Liver (tissue), 9 donors: ENCODE data around the gene FANCF. TPM values are rescaled to one million over a fixed set of nuclear protein-coding genes. Genes with fewer than 3 reads are reported as not detected.

Experiments used
- DNase-seq: peaks from one replicate; pipeline ENCODE4 v3.0.0-alpha.2; 2017; ENCODE audit warnings: low spot score
- H3K27ac ChIP-seq, 2 donors: one replicate each; pipeline ENCODE4 v1.7.0; 2013; ENCODE audit warnings: inconsistent platforms in 2 of 2, low read length in 2 of 2, control low read depth in 1 of 2, low read depth in 1 of 2, mild to moderate bottlenecking in 1 of 2
- H3K27me3 ChIP-seq, 4 donors: one replicate each; pipeline versions ENCODE4 v1.6.1 to v1.7.0; 2013; ENCODE audit warnings: low read length in 3 of 4, inconsistent platforms in 1 of 4, mild to moderate bottlenecking in 1 of 4, moderate library complexity in 1 of 4; ENCODE audit not compliant: control insufficient read depth in 4 of 4, insufficient read depth in 4 of 4
- H3K36me3 ChIP-seq, 4 donors: one replicate each; pipeline versions ENCODE4 v1.6.1 to v1.7.0; 2013; ENCODE audit warnings: low read length in 3 of 4, mild to moderate bottlenecking in 3 of 4, low read depth in 1 of 4, moderate library complexity in 1 of 4; ENCODE audit not compliant: control insufficient read depth in 4 of 4, insufficient read depth in 3 of 4
- H3K4me1 ChIP-seq, 4 donors: one replicate each; pipeline versions ENCODE4 v1.6.1 to v1.7.0; 2013; ENCODE audit warnings: low read length in 3 of 4, mild to moderate bottlenecking in 3 of 4, moderate library complexity in 1 of 4; ENCODE audit not compliant: control insufficient read depth in 4 of 4, insufficient read depth in 4 of 4
- H3K4me3 ChIP-seq, 3 donors: one replicate each; pipeline versions ENCODE4 v1.6.1 to v1.7.0; 2013; ENCODE audit warnings: low read length in 3 of 3, control low read depth in 1 of 3, low read depth in 1 of 3, mild to moderate bottlenecking in 1 of 3
- H3K9ac ChIP-seq, 2 donors: one replicate each; pipeline ENCODE4 v1.7.0; 2013; ENCODE audit warnings: low read length in 2 of 2, mild to moderate bottlenecking in 2 of 2, moderate library complexity in 2 of 2, control low read depth in 1 of 2, low read depth in 1 of 2
- H3K9me3 ChIP-seq, 4 donors: one replicate each; pipeline versions ENCODE4 v1.6.1 to v1.7.0; 2013; ENCODE audit warnings: low read length in 3 of 4; ENCODE audit not compliant: control insufficient read depth in 4 of 4
- EGR1 ChIP-seq, 2 donors: IDR thresholded peaks; 2 replicates each; pipeline ENCODE4 v1.6.1; 2016 to 2018; ENCODE audit warnings: antibody characterized with exemption in 2 of 2, low read depth in 2 of 2
- FOXA1 ChIP-seq: IDR thresholded peaks from 2 replicates; pipeline ENCODE4 v1.6.1; 2016; ENCODE audit warnings: antibody characterized with exemption
- FOXA2 ChIP-seq: IDR thresholded peaks from 2 replicates; pipeline ENCODE4 v1.6.1; 2016; ENCODE audit warnings: antibody characterized with exemption
- GABPA ChIP-seq, 2 donors: IDR thresholded peaks in 1 of 2; conservative IDR thresholded peaks in 1 of 2; 2 replicates each; pipeline ENCODE4 v1.6.1; 2016; ENCODE audit warnings: antibody characterized with exemption in 2 of 2, mild to moderate bottlenecking in 1 of 2, moderate library complexity in 1 of 2
- HNF4A ChIP-seq, 2 donors: conservative IDR thresholded peaks; 2 replicates each; pipeline ENCODE4 v1.6.1; 2016; ENCODE audit warnings: antibody characterized with exemption in 2 of 2, mild to moderate bottlenecking in 2 of 2
- HNF4G ChIP-seq: IDR thresholded peaks from 2 replicates; pipeline ENCODE4 v1.6.1; 2016; ENCODE audit warnings: antibody characterized with exemption
- JUND ChIP-seq, 2 donors: IDR thresholded peaks; 2 replicates each; pipeline ENCODE4 v1.6.1; 2016; ENCODE audit warnings: antibody characterized with exemption in 2 of 2
- MAX ChIP-seq: IDR thresholded peaks from 2 replicates; pipeline ENCODE4 v1.6.1; 2016; ENCODE audit warnings: antibody characterized with exemption
- NR2F2 ChIP-seq: IDR thresholded peaks from 2 replicates; pipeline ENCODE4 v1.6.1; 2016; ENCODE audit warnings: antibody characterized with exemption
- RAD21 ChIP-seq, 2 donors: IDR thresholded peaks; 2 replicates each; pipeline ENCODE4 v1.6.1; 2016; ENCODE audit warnings: antibody characterized with exemption in 2 of 2, mild to moderate bottlenecking in 2 of 2
- REST ChIP-seq: IDR thresholded peaks from 2 replicates; pipeline ENCODE4 v1.6.1; 2016; ENCODE audit warnings: antibody characterized with exemption, mild to moderate bottlenecking
- RXRA ChIP-seq, 2 donors: IDR thresholded peaks; 2 replicates each; pipeline ENCODE4 v1.6.1; 2017 to 2018; ENCODE audit warnings: antibody characterized with exemption in 2 of 2, mild to moderate bottlenecking in 1 of 2
- SP1 ChIP-seq: IDR thresholded peaks from 2 replicates; pipeline ENCODE4 v1.6.1; 2018; ENCODE audit warnings: antibody characterized with exemption, mild to moderate bottlenecking
- TAF1 ChIP-seq: conservative IDR thresholded peaks from 2 replicates; pipeline ENCODE4 v1.6.1; 2016; ENCODE audit warnings: antibody characterized with exemption, mild to moderate bottlenecking
- YY1 ChIP-seq: IDR thresholded peaks from 2 replicates; pipeline ENCODE4 v1.6.1; 2016; ENCODE audit warnings: antibody characterized with exemption, mild to moderate bottlenecking
- ZBTB33 ChIP-seq: IDR thresholded peaks from 2 replicates; pipeline ENCODE4 v1.6.1; 2016; ENCODE audit warnings: antibody characterized with exemption
- WGBS: extraction: QIAGEN DNeasy Blood & Tissue Kit; methylation state at CpG from one replicate; pipeline ENCODE4 v1.1.7; 2013; 5-methylcytosine and 5-hydroxymethylcytosine counted together
- polyA plus RNA-seq, 2 donors: library from polyadenylated mRNA; stranded (reverse) in 1 of 2; unstranded in 1 of 2; fragments of 200-250 nt in 1 of 2; fragments of >200 nt in 1 of 2; fragmentation: Nextera tagmentation in 1 of 2; extraction: Ambion mirVana in 1 of 2; gene quantifications; one replicate each; pipeline versions ENCODE4 v1.2.1 to v1.2.3, GENCODE V29; 2013 to 2015
- total RNA-seq, 2 donors: library from RNA; depleted of rRNA; stranded (reverse); fragments of >200 nt; gene quantifications; one replicate each; pipeline ENCODE4 v1.2.3, GENCODE V29; 2014
- TF ChIP-seq, protein P1 (sequence below): IDR thresholded peaks from 2 replicates; pipeline ENCODE4 v1.6.1; 2016; ENCODE audit warnings: antibody characterized with exemption
- TF ChIP-seq, protein P2 (sequence below): fragments of 150-350 bp; IDR thresholded peaks from 2 replicates; pipeline ENCODE4 v1.5.1; 2017; ENCODE audit warnings: improper control_type of control experiment, low read depth, low read length; ENCODE audit not compliant: missing input control
- donor health status: healthy.
- donor health status: healthy.
- donor health status: healthy.
- donor health status: healthy.
- donor health status: healthy.

Gene FANCF
- total and polyA plus RNA-seq, 4 donors, result 4.6 to 5.9 (median 5.1) TPM

GRCh38 chr11:22671751-22672150, 46.1 kb upstream of the FANCF start:
- Histone ChIP-seq H3K4me3 (no peak overlapping the region), H3K9me3 (no peaks in the 10 kb centered on the region), H3K36me3 (no peaks in the 10 kb centered on the region), H3K27me3 (no peaks in the 10 kb centered on the region), H3K4me1 (peaks cover 0 to 36% (median 27%) of the 10 kb centered on the region in 4 donors), H3K9ac (peak overlapping the region in 1 of 2 donors; percentile 5), H3K27ac (peak overlapping the region in 1 of 2 donors; percentile 46)
- 22% methylated on average over 2 of the region's 2 CpGs for WGBS
- no peak for DNase-seq
- TF ChIP-seq FOXA2 (peak; percentile 46), NR2F2 (no peak), TAF1 (no peak), GABPA (IDR thresholded peaks at IDR 0.05 in 1 of 2, conservative IDR thresholded peaks at IDR 0.05 in 1 of 2) (no peak), REST (no peak), SP1 (no peak), YY1 (no peak), HNF4G (no peak), MAX (no peak), HNF4A (conservative IDR thresholded peaks at IDR 0.05) (no peak), RAD21 (IDR thresholded peaks at IDR 0.05) (peak in 1 of 2 donors; percentile 12), EGR1 (IDR thresholded peaks at IDR 0.05; ENCODE audit: low read depth in 2 of 2) (no peak), ZBTB33 (no peak), FOXA1 (no peak), RXRA (IDR thresholded peaks at IDR 0.05) (no peak), JUND (IDR thresholded peaks at IDR 0.05) (peak; percentile 35 to 61)
- TF ChIP-seq, protein P1, sequence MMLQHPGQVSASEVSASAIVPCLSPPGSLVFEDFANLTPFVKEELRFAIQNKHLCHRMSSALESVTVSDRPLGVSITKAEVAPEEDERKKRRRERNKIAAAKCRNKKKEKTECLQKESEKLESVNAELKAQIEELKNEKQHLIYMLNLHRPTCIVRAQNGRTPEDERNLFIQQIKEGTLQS, result no peak
- TF ChIP-seq, protein P2, sequence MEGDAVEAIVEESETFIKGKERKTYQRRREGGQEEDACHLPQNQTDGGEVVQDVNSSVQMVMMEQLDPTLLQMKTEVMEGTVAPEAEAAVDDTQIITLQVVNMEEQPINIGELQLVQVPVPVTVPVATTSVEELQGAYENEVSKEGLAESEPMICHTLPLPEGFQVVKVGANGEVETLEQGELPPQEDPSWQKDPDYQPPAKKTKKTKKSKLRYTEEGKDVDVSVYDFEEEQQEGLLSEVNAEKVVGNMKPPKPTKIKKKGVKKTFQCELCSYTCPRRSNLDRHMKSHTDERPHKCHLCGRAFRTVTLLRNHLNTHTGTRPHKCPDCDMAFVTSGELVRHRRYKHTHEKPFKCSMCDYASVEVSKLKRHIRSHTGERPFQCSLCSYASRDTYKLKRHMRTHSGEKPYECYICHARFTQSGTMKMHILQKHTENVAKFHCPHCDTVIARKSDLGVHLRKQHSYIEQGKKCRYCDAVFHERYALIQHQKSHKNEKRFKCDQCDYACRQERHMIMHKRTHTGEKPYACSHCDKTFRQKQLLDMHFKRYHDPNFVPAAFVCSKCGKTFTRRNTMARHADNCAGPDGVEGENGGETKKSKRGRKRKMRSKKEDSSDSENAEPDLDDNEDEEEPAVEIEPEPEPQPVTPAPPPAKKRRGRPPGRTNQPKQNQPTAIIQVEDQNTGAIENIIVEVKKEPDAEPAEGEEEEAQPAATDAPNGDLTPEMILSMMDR, result no peak
